ENCODE measurements around the gene CFAP119. TPM values are rescaled to one million over a fixed set of nuclear protein-coding genes. Genes with fewer than 3 reads are reported as not detected.

Gene CFAP119
- total RNA-seq, 4 donors from 2014 or later = 9.6 to 24.7 (median 15.5) TPM

GRCh38 chr16:30764816-30765465 is 3.1 kb upstream of the CFAP119 start:
- WGBS, 2 donors = 94 to 95% methylated on average over 12 of the region's 12 CpGs
- Histone ChIP-seq H3K4me1 (peaks cover 22 to 24% of the 10 kb centered on the region in 2 donors), H3K9me3 (no peaks in the 10 kb centered on the region), H3K27ac (no peak overlapping the region), H3K27me3 (no peaks in the 10 kb centered on the region), H3K36me3 (peaks cover 59 to 62% of the 10 kb centered on the region in 2 donors), H3K4me3 (replicated peaks in 1 of 3) (no peak overlapping the region)
- no peak for TF ChIP-seq CTCF (IDR thresholded peaks at IDR 0.05)
- TF ChIP-seq POLR2A (IDR thresholded peaks at IDR 0.05) = no peak
- intact Hi-C loops (cut with DNase I) = no loop called here
- DNase-seq = no peak

- H3K27ac ChIP-seq = no peak overlapping the region
- 91 to 97% methylated on average over 9 to 11 of the region's 11 CpGs for WGBS, 2 donors
- peaks cover 22 to 24% of the 10 kb centered on the region in 2 donors for H3K4me1 ChIP-seq
- H3K4me3 ChIP-seq (replicated peaks in 1 of 3) = no peak overlapping the region
- no peaks in the 10 kb centered on the region for H3K27me3 ChIP-seq
- intact Hi-C loops (cut with DNase I) = no loop called here
- H3K9me3 ChIP-seq = no peaks in the 10 kb centered on the region
- no peak for DNase-seq
- peaks cover 51 to 53% of the 10 kb centered on the region in 2 donors for H3K36me3 ChIP-seq
- TF ChIP-seq CTCF (IDR thresholded peaks at IDR 0.05) (no peak), POLR2A (IDR thresholded peaks at IDR 0.05) (no peak)
Observed at GRCh38 chr16:30764086-30764485, 2.2 kb upstream of the CFAP119 start.

GRCh38 chr16:30762991-30763725 is 1.3 kb upstream of the CFAP119 start:
- WGBS, 2 donors = 56 to 59% methylated on average over 14 to 15 of the region's 15 CpGs
- no peak for DNase-seq
- TF ChIP-seq POLR2A (IDR thresholded peaks at IDR 0.05) (no peak), CTCF (IDR thresholded peaks at IDR 0.05) (no peak)
- no peaks in the 10 kb centered on the region for H3K27me3 ChIP-seq
- intact Hi-C loops (cut with DNase I) = no loop called here
- H3K9me3 ChIP-seq = no peaks in the 10 kb centered on the region
- peaks cover 42 to 44% of the 10 kb centered on the region in 2 donors for H3K36me3 ChIP-seq
- peaks cover 22 to 24% of the 10 kb centered on the region in 2 donors for H3K4me1 ChIP-seq
- peak overlapping the region in 2 of 3 donors; percentile 74 to 94 for H3K27ac ChIP-seq
- H3K4me3 ChIP-seq (replicated peaks in 1 of 3) = peak overlapping the region; percentile 95 to 99 (median 98)

- H3K36me3 ChIP-seq = peaks cover 30 to 38% of the 10 kb centered on the region in 2 donors
- H3K27ac ChIP-seq = peak overlapping the region in 2 of 3 donors; percentile 2 to 94
- H3K27me3 ChIP-seq = no peaks in the 10 kb centered on the region
- intact Hi-C loops (cut with DNase I) = no loop called here
- H3K4me1 ChIP-seq = peaks cover 22 to 24% of the 10 kb centered on the region in 2 donors
- TF ChIP-seq CTCF (IDR thresholded peaks at IDR 0.05) (no peak), POLR2A (IDR thresholded peaks at IDR 0.05) (no peak)
- H3K4me3 ChIP-seq (replicated peaks in 1 of 3) = peak overlapping the region; percentile 36 to 98 (median 41)
- H3K9me3 ChIP-seq = no peaks in the 10 kb centered on the region
- WGBS, 2 donors = 0% methylated on average over 10 to 31 of the region's 64 CpGs
- peak; percentile 35 to 46 for DNase-seq
Observed at GRCh38 chr16:30761427-30761927, 385 bp downstream of the CFAP119 start.

Data from thyroid gland (tissue), 4 donors.